T-helper 22 cell (primary cell): ENCODE results near the gene LINC01488.

Experiments used
- DNase-seq: peaks from one replicate; pipeline ENCODE4 v3.0.0-alpha.2; 2020; ENCODE audit warnings: low read depth

Gene LINC01488

GRCh38 chr11:69531071-69531716 is 49.7 kb downstream of the LINC01488 start:
- DNase-seq: no peak

- DNase-seq: no peak
These were observed 50.2 kb downstream of the LINC01488 start for GRCh38 chr11:69531717-69532088.

- DNase-seq: no peak
These were observed 52.1 kb downstream of the LINC01488 start for GRCh38 chr11:69533296-69534165.

GRCh38 chr11:69534166-69534530 is 52.7 kb downstream of the LINC01488 start:
- DNase-seq: no peak

- no peak for DNase-seq
These were observed 54.4 kb downstream of the LINC01488 start for GRCh38 chr11:69535908-69536307.

- DNase-seq: no peak
These were observed 54.9 kb downstream of the LINC01488 start for GRCh38 chr11:69536406-69536805.

GRCh38 chr11:69537126-69537525 is 55.7 kb downstream of the LINC01488 start:
- no peak for DNase-seq

- DNase-seq: no peak
These were observed 56.6 kb downstream of the LINC01488 start for GRCh38 chr11:69537855-69538640.

GRCh38 chr11:69538854-69539253 is 57.4 kb downstream of the LINC01488 start:
- DNase-seq: no peak

- DNase-seq: no peak
These were observed 58.1 kb downstream of the LINC01488 start for GRCh38 chr11:69539416-69540117.

- no peak for DNase-seq
These were observed 58.9 kb downstream of the LINC01488 start for GRCh38 chr11:69540118-69541000.

GRCh38 chr11:69541001-69541285 is 59.5 kb downstream of the LINC01488 start:
- DNase-seq: no peak

- no peak for DNase-seq
These were observed 60.2 kb downstream of the LINC01488 start for GRCh38 chr11:69541501-69542313.

- no peak for DNase-seq
These were observed 61.1 kb downstream of the LINC01488 start for GRCh38 chr11:69542314-69543168.
